KBM-7 (cell line): ENCODE data around the gene HMCN2.
"Not testable (repeated sequence)": the region's sequence is repeated elsewhere in the genome, so short reads cannot be mapped to it uniquely, and the experiment has no call there.

Experiments
- DNase-seq: peaks from one replicate; pipeline ENCODE4 v3.0.0-alpha.2; 2015
- in situ Hi-C: fragments of 300-500 bp; cut with MboI; formaldehyde crosslinking; loops from 2 replicates; pipeline ENCODE4 v1.14.3; 2020; ENCODE audit warnings: low sequenced_read_pairs, low pct_unique_long_range_greater_than_20kb, mixed read lengths

Gene HMCN2

GRCh38 chr9:130237076-130237475 is 28.5 kb upstream of the HMCN2 start:
- DNase-seq, result no peak
- in situ Hi-C loops, result no loop called here

- in situ Hi-C loops, result no loop called here
- DNase-seq, result no peak
Observed at GRCh38 chr9:130237763-130238524, 27.6 kb upstream of the HMCN2 start.

- DNase-seq, result no peak
- in situ Hi-C loops, result no loop called here
Observed at GRCh38 chr9:130239363-130239695, 26.2 kb upstream of the HMCN2 start.

GRCh38 chr9:130239741-130240241 is 25.8 kb upstream of the HMCN2 start:
- in situ Hi-C loops, result no loop called here
- DNase-seq, result no peak

GRCh38 chr9:130240410-130241197 is 25.0 kb upstream of the HMCN2 start:
- peak; percentile 77 for DNase-seq
- in situ Hi-C loops, result no loop called here

GRCh38 chr9:130241198-130241535 is 24.4 kb upstream of the HMCN2 start:
- in situ Hi-C loops, result no loop called here
- DNase-seq, result no peak

- no peak for DNase-seq
- in situ Hi-C loops, result no loop called here
Observed at GRCh38 chr9:130242270-130243014, 23.1 kb upstream of the HMCN2 start.

GRCh38 chr9:130243015-130243881 is 22.3 kb upstream of the HMCN2 start:
- in situ Hi-C loops, result no loop called here
- DNase-seq, result peak; percentile 61

GRCh38 chr9:130243882-130244170 is 21.7 kb upstream of the HMCN2 start:
- no peak for DNase-seq
- in situ Hi-C loops, result no loop called here

- in situ Hi-C loops, result no loop called here
- DNase-seq, result no peak
Observed at GRCh38 chr9:130244548-130245165, 20.9 kb upstream of the HMCN2 start.

- in situ Hi-C loops, result no loop called here
- DNase-seq, result no peak
Observed at GRCh38 chr9:130245474-130245873, 20.1 kb upstream of the HMCN2 start.

- in situ Hi-C loops, result no loop called here
- no peak for DNase-seq
Observed at GRCh38 chr9:130246126-130246525, 19.4 kb upstream of the HMCN2 start.

- no peak for DNase-seq
- in situ Hi-C loops, result no loop called here
Observed at GRCh38 chr9:130254747-130255630, 10.6 kb upstream of the HMCN2 start.

GRCh38 chr9:130255631-130256134 is 9.9 kb upstream of the HMCN2 start:
- in situ Hi-C loops, result no loop called here
- no peak for DNase-seq

GRCh38 chr9:130256644-130257043 is 8.9 kb upstream of the HMCN2 start:
- DNase-seq, result no peak

GRCh38 chr9:130258137-130258536 is 7.4 kb upstream of the HMCN2 start:
- DNase-seq, in situ Hi-C loops: not testable (repeated sequence)

More at GRCh38 chr9:130256644-130257043, 8.9 kb upstream of the HMCN2 start:
- in situ Hi-C loops, result no loop called here

GRCh38 chr9:130259044-130259443 is 6.5 kb upstream of the HMCN2 start:
- in situ Hi-C loops, result no loop called here
- DNase-seq, result no peak
